Breast epithelium (tissue), 4 donors: ENCODE measurements around the gene LSS. TPM values are rescaled to one million over a fixed set of nuclear protein-coding genes. Genes with fewer than 3 reads are reported as not detected.

Experiments
- DNase-seq, 2 donors: peaks; one replicate each; pipeline ENCODE4 v3.0.0-alpha.2; 2019; ENCODE audit warnings: low spot score in 2 of 2
- H3K27ac ChIP-seq, 2 donors: fragments of 200-600 bp; sonication (generic) in 1 of 2; one replicate each; pipeline ENCODE4 v1.5.1; 2016 to 2019; ENCODE audit warnings: mild to moderate bottlenecking in 1 of 2
- H3K27me3 ChIP-seq, 2 donors: fragments of 200-600 bp; sonication (generic) in 1 of 2; one replicate each; pipeline versions ENCODE4 v1.5.1 to v1.6.0; 2017 to 2019; ENCODE audit warnings: control low read depth in 1 of 2, mild to moderate bottlenecking in 1 of 2
- H3K36me3 ChIP-seq: fragments of 200-600 bp; one replicate; pipeline ENCODE4 v1.5.1; 2019
- H3K4me1 ChIP-seq, 2 donors: fragments of 200-600 bp; sonication (generic); one replicate each; pipeline ENCODE4 v1.5.1; 2016 to 2019; ENCODE audit warnings: control low read depth in 1 of 2
- H3K4me3 ChIP-seq, 3 donors: fragments of 200-600 bp; sonication (generic); 1 replicate in 2 of 3; 2 replicates in 1 of 3; pipeline ENCODE4 v1.5.1; 2016 to 2019; ENCODE audit warnings: mild to moderate bottlenecking in 3 of 3, moderate library complexity in 2 of 3
- H3K9me3 ChIP-seq, 2 donors: fragments of 200-600 bp; sonication (generic) in 1 of 2; one replicate each; pipeline ENCODE4 v1.5.1; 2016 to 2019; ENCODE audit warnings: control low read depth in 1 of 2
- POLR2A ChIP-seq: fragments of 450-650 bp; IDR thresholded peaks from one replicate; pipeline ENCODE4 v1.6.1; 2016; ENCODE audit warnings: antibody characterized with exemption, mild to moderate bottlenecking, moderate library complexity
- POLR2AphosphoS5 ChIP-seq, 3 donors: sonication (generic); formaldehyde crosslinking; IDR thresholded peaks; one replicate each; pipeline ENCODE4 v1.6.1; 2017; ENCODE audit warnings: antibody characterized with exemption in 3 of 3
- intact Hi-C: fragments of 100-400 bp; cut with DNase I; formaldehyde crosslinking; loops from one replicate; pipeline ENCODE4 v1.15.1; 2023; ENCODE audit warnings: low total_unique reads
- total RNA-seq, 3 donors: library from RNA; depleted of rRNA; stranded (reverse); fragments of >200 nt; gene quantifications; one replicate each; pipeline ENCODE4 v1.1.0, GENCODE V29; 2016
- TF ChIP-seq, protein P1 (sequence below), 3 donors: fragments of 450-650 bp; IDR thresholded peaks; one replicate each; pipeline ENCODE4 v1.5.1; 2016 to 2017; ENCODE audit warnings: antibody characterized with exemption in 3 of 3, mild to moderate bottlenecking in 3 of 3, moderate library complexity in 3 of 3

The LSS gene
- total RNA-seq, 3 donors from 2014 or later = 41.4 to 144 (median 56.4) TPM

DNA sequence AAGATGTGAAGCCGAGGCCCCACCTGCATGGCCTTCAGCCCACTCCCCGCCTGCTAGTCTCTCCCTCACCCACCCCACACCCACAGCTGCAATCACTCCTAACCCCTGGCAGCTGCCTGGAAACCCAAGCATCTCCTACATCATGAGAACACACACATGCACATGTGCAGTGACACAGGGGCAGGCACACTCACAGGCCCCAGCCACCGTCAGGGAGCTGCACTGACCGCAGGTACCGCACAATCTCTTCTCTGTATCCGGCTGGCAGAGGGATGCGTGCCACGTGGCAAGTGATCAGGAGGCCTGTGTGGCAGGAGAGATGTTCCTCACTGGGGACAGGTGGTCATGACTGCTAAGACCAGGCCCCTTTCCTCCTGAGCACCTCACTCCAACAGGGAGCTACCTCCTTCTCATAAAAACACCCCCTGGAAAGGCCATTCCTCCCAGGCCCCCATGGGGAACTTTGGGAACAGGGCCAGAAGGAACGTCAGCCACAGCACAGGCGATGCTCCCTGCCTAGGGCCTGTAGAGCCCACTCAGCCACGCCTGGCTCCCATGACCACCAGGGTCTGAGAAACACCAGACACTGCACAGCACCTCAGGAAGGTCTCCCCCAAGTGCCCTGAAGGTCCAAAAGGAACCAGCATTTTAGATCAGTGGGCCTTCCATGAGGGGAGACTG lies 6.0 kb downstream of the LSS start:
- DNase-seq = peak in 1 of 2 donors; percentile 17
- TF ChIP-seq POLR2A (no peak), POLR2AphosphoS5 (IDR thresholded peaks at IDR 0.05) (no peak)
- TF ChIP-seq, protein P1, sequence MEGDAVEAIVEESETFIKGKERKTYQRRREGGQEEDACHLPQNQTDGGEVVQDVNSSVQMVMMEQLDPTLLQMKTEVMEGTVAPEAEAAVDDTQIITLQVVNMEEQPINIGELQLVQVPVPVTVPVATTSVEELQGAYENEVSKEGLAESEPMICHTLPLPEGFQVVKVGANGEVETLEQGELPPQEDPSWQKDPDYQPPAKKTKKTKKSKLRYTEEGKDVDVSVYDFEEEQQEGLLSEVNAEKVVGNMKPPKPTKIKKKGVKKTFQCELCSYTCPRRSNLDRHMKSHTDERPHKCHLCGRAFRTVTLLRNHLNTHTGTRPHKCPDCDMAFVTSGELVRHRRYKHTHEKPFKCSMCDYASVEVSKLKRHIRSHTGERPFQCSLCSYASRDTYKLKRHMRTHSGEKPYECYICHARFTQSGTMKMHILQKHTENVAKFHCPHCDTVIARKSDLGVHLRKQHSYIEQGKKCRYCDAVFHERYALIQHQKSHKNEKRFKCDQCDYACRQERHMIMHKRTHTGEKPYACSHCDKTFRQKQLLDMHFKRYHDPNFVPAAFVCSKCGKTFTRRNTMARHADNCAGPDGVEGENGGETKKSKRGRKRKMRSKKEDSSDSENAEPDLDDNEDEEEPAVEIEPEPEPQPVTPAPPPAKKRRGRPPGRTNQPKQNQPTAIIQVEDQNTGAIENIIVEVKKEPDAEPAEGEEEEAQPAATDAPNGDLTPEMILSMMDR (IDR thresholded peaks at IDR 0.05) = no peak
- intact Hi-C loops = no loop called here
- Histone ChIP-seq H3K4me3 (no peak overlapping the region), H3K4me1 (peaks cover 9 to 14% of the 10 kb centered on the region in 2 donors), H3K27me3 (no peaks in the 10 kb centered on the region), H3K27ac (no peak overlapping the region), H3K9me3 (no peaks in the 10 kb centered on the region), H3K36me3 (no peaks in the 10 kb centered on the region)

DNA sequence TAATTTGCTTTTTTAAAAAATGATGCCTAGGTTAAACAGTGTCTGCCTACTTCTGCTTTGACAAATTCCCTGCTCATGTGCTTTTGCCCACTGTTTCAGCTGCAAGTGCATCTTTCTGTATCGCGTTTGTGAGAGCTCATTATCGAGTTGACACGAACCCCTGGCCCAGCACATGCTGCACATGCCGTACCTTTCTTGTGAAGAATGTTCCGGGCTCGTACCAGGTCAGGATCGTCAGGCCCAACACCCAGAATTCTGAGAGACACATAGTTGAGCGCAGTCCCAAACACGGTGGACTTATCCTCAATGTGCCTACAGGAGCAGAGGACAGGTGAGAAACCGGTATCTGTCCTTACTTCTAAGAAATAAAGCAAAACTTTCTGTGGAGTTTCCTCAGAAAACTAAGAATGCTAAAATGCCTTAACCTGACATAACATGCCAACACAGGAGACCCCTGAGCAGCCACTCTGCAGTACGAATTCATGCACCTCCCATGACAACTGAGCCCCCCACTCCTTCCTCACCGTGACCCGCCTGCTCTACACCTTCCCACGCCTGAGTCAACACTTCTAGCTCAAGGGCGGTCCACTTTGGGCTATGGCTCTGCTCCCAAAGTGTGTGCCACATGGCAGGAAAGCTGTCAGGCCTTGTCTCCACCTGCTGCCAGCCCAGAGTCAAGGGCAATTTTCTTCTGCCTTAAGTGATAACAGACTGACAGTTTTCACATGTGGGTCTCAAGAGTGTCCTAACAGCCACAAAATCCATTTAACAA lies 6.7 kb downstream of the LSS start:
- H3K4me3 ChIP-seq = no peak overlapping the region
- no peaks in the 10 kb centered on the region for H3K9me3 ChIP-seq
- intact Hi-C loops = no loop called here
- H3K27ac ChIP-seq = no peak overlapping the region
- TF ChIP-seq POLR2AphosphoS5 (IDR thresholded peaks at IDR 0.05) (no peak), POLR2A (no peak)
- TF ChIP-seq, protein P1 (IDR thresholded peaks at IDR 0.05) = no peak
- no peaks in the 10 kb centered on the region for H3K27me3 ChIP-seq
- DNase-seq = peak in 1 of 2 donors; percentile 24
- no peaks in the 10 kb centered on the region for H3K36me3 ChIP-seq
- peaks cover 7 to 8% of the 10 kb centered on the region in 2 donors for H3K4me1 ChIP-seq

DNA sequence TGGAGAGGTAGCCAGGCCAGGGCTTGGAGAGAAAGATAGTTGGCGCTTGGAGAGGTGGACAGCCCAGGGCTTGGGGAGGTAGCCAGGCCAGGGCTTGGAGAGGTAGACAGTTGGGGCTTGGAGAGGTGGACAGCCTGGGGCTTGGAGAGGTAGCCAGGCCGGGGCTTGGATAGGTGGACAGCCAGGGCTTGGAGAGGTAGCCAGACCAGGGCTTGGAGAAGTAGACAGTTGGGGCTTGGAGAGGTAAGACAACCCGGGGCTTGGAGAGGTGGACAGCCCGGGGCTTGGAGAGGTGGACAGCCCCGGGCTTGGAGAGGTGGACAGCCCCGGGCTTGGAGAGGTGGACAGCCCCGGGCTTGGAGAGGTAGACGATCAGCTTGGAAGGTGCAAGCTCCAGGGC lies 7.7 kb downstream of the LSS start:
- no peaks in the 10 kb centered on the region for H3K4me1 ChIP-seq
- no peak overlapping the region for H3K4me3 ChIP-seq
- TF ChIP-seq POLR2AphosphoS5 (IDR thresholded peaks at IDR 0.05) (no peak), POLR2A (no peak)
- TF ChIP-seq, protein P1 (IDR thresholded peaks at IDR 0.05) = no peak
- H3K27ac ChIP-seq = no peak overlapping the region
- no peaks in the 10 kb centered on the region for H3K36me3 ChIP-seq
- no peaks in the 10 kb centered on the region for H3K9me3 ChIP-seq
- intact Hi-C loops = no loop called here
- H3K27me3 ChIP-seq = no peaks in the 10 kb centered on the region
- peak in 1 of 2 donors; percentile 40 for DNase-seq

DNA sequence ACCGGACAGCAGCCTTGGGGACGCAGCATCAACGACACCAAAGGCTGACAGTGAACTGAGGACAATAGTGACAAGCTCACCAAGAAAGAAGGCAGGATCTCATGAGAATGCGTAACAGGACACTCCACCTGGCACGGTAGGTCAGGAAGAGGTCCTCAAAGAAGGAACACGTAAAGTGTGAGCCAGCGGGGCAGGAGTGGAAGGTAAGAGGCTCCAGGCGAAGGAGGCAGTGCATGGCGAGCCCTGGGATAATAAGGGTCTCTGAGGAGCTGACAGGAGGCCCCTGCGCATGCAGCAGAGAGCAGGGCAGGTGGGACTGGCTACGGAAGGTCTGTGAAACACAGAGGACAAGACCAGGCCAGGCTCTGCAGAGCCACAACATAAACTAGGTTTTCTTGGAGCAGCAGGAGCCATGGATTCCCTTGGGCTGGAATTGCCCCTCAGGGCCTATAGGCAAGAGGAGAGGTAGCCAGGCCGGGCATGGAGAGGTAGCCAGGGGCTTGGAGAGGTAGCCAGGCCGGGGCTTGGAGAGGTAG lies 8.2 kb downstream of the LSS start:
- H3K27ac ChIP-seq = no peak overlapping the region
- DNase-seq = peak in 1 of 2 donors; percentile 12
- TF ChIP-seq, protein P1 (IDR thresholded peaks at IDR 0.05) = no peak
- TF ChIP-seq POLR2A (no peak), POLR2AphosphoS5 (IDR thresholded peaks at IDR 0.05) (no peak)
- no peaks in the 10 kb centered on the region for H3K9me3 ChIP-seq
- H3K4me1 ChIP-seq = no peaks in the 10 kb centered on the region
- no peaks in the 10 kb centered on the region for H3K27me3 ChIP-seq
- no peaks in the 10 kb centered on the region for H3K36me3 ChIP-seq
- no peak overlapping the region for H3K4me3 ChIP-seq
- intact Hi-C loops = no loop called here
